GM19035 (cell line): ENCODE results near the gene SYNM.
"Not testable (repeated sequence)": the region's sequence is repeated elsewhere in the genome, so short reads cannot be mapped to it uniquely, and the experiment has no call there.

Source experiments
- ATAC-seq: cut with Tn5 transposase; IDR thresholded peaks from one replicate; pipeline ENCODE4 v1.9.1; 2021; ENCODE audit not compliant: unreplicated experiment

Gene SYNM, protein sequence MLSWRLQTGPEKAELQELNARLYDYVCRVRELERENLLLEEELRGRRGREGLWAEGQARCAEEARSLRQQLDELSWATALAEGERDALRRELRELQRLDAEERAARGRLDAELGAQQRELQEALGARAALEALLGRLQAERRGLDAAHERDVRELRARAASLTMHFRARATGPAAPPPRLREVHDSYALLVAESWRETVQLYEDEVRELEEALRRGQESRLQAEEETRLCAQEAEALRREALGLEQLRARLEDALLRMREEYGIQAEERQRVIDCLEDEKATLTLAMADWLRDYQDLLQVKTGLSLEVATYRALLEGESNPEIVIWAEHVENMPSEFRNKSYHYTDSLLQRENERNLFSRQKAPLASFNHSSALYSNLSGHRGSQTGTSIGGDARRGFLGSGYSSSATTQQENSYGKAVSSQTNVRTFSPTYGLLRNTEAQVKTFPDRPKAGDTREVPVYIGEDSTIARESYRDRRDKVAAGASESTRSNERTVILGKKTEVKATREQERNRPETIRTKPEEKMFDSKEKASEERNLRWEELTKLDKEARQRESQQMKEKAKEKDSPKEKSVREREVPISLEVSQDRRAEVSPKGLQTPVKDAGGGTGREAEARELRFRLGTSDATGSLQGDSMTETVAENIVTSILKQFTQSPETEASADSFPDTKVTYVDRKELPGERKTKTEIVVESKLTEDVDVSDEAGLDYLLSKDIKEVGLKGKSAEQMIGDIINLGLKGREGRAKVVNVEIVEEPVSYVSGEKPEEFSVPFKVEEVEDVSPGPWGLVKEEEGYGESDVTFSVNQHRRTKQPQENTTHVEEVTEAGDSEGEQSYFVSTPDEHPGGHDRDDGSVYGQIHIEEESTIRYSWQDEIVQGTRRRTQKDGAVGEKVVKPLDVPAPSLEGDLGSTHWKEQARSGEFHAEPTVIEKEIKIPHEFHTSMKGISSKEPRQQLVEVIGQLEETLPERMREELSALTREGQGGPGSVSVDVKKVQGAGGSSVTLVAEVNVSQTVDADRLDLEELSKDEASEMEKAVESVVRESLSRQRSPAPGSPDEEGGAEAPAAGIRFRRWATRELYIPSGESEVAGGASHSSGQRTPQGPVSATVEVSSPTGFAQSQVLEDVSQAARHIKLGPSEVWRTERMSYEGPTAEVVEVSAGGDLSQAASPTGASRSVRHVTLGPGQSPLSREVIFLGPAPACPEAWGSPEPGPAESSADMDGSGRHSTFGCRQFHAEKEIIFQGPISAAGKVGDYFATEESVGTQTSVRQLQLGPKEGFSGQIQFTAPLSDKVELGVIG (N-terminal part only)

GRCh38 chr15:99104788-99105513 is at the start of gene SYNM:
Gene SYNM (plus strand): TSS chr15:99105080. CDS start chr15:99105200, 120 bp downstream.
- ATAC-seq: peak; percentile 75

DNA sequence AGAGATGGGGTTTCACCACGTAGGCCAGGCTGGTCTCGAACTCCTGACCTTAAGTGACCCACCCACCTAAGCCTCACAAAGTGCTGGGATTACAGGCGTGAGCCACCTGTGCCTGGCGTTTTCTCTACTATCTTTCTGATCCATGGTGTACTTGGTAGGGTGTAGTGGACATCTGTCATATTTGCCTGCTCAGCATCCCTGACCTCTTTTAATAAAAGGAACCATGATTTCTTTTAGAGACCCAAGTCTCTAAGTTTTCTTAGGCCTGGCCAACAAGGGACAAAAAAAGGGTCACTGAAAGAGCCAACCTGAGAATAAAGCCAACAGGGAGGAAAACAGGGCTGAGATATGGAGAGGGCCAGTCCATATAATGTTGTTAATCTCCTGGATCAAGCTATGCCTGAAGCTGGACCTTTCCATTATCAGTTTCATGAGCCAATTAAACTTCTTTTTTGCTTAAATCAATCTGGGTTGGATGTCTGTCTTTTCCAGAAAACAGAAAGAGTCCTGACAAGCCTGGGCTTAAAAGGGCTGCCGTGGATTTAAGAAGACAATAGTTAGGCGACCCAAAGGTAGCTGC is 49.2 kb upstream of the SYNM start:
- no peak for ATAC-seq

DNA sequence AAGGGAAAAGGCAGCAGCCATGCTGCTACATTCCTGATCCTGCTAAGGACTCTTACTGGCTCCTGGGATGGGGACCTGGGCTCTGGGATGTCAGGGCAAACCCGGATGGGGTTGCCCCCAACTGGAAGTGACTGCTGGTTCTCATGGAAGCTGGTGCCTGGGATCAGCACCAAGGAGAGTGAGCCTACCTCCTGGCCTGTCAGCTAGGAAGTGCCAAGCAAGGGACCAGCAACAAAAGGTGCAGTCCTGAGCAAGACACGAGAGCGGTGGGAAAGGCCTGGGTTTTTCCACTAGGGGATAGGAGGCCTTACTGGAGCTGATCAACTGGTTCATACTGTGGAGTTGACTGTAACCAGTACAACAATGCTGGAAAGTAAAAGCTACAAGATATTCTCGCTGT is 47.9 kb upstream of the SYNM start:
- no peak for ATAC-seq

GRCh38 chr15:99057697-99058420 is 47.0 kb upstream of the SYNM start:
- no peak for ATAC-seq

- ATAC-seq: no peak
Measured at GRCh38 chr15:99058421-99058870, 46.4 kb upstream of the SYNM start.

DNA sequence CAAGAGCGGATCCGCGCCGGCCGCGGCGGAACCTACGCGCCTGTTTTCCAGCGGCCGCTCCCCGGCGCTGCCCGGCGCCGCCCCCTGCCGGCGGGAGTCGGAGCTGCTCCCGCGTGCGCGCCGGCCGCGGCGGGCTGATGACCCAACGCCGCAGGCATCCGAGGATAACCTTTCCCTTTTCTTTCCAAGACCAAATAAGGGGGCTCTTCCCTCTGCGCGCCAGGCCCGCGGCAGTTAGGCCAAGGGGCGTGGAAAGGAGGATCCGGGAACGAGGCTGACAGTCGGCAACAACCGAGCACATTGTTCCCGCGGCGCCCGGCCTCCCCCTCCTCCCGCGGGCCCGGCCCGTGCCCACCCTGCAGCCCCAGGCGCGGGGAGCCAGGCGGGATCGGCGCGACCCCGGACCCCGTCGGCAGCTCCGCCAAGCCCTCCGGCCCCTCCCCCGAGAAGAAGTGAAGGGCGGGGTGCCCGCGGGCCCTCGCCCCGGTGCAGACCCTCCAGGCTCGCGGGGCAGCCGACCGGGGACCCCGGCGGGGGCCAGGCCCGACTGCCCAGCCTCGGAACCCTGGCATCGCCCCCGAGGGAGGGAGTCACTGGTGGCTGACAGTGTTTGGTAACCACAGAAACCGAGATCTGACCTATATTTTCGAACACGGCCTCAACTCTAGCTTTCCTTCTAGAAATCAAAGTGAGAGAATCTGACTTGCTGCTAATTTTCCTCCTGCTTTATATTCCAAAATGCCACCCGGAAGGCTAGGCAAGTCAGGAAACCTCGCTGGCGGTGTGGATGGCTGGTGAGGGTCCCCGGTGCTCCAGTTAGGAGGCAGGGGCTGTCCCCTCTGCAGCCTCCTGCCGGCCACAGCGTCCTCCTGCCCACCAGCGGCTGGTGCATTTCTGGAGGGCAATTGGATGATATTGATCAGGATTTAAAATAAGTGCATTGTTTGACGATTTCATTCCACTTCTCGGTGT is 45.6 kb upstream of the SYNM start:
- peak; percentile 75 for ATAC-seq

GRCh38 chr15:99060186-99060585 is 44.7 kb upstream of the SYNM start:
- ATAC-seq: not testable (repeated sequence)

DNA sequence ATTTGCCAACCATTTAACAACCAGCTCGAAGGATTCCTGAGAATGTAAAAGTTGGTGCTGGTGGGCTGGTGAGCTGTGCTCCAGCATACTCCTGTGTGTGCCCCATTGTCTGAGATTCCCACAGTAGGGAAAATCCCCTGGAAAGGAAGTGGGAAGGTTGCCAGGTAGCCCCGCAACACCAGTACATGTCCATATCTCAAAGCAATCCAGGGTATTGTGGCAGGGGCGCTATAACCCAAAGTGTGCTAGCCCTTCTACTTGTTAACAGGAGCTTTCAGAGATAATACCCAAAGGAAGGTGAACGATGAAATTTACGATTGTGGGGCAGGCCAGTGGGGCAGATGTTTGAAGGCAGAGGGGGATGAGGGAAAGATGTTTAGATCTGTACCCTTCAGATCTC is 42.7 kb upstream of the SYNM start:
- ATAC-seq: no peak

- no peak for ATAC-seq
Measured at GRCh38 chr15:99068186-99068585, 36.7 kb upstream of the SYNM start.

GRCh38 chr15:99070208-99070607 is 34.7 kb upstream of the SYNM start:
- ATAC-seq: no peak

GRCh38 chr15:99071091-99071680 is 33.7 kb upstream of the SYNM start:
- ATAC-seq: no peak

GRCh38 chr15:99073008-99073717 is 31.7 kb upstream of the SYNM start:
- ATAC-seq: no peak

GRCh38 chr15:99074446-99074845 is 30.4 kb upstream of the SYNM start:
- no peak for ATAC-seq

DNA sequence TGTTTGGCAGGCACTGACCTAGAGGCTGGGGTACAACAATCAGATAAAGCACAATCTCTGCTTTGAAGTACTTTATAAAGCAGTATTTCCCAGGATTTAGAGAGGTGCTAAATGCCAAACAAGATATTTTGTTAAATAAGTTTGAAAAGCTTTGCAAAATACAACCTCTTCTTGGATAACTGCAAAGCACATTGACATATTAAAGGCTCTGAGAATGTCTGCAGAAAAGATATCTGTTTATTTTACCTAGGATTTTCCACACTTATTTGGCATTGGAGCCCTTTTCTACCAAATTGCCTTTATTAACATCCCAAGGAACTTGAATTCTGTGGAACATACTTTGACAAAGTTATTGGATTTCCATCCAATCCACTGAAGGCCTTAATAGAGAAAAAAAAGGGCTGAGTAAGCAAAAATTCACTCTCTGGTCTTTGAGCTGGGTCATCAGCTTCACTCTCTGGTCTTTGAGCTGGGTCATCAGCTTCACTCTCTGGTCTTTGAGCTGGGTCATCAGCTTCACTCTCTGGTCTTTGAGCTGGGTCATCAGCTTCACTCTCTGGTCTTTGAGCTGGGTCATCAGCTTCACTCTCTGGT is 29.7 kb upstream of the SYNM start:
- ATAC-seq: not testable (repeated sequence)

DNA sequence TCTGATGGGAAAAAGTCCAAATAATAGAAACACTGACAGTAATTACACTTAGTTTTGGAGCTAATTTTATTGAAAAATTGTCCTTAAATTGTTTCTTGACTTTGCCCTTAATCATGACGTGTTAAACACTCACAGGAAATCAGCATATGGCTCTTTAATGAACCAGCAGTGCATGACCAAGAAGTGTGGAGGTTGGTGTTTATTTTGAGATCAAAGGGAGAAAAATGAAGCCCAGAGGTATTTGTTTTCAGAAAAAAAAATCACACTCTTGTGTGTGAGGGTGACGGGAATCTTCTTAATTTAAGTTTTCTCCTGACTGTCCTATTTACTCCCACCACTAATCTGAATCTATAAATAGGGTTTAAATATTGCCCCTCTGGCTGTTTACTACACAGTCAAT is 28.8 kb upstream of the SYNM start:
- peak; percentile 20 for ATAC-seq

DNA sequence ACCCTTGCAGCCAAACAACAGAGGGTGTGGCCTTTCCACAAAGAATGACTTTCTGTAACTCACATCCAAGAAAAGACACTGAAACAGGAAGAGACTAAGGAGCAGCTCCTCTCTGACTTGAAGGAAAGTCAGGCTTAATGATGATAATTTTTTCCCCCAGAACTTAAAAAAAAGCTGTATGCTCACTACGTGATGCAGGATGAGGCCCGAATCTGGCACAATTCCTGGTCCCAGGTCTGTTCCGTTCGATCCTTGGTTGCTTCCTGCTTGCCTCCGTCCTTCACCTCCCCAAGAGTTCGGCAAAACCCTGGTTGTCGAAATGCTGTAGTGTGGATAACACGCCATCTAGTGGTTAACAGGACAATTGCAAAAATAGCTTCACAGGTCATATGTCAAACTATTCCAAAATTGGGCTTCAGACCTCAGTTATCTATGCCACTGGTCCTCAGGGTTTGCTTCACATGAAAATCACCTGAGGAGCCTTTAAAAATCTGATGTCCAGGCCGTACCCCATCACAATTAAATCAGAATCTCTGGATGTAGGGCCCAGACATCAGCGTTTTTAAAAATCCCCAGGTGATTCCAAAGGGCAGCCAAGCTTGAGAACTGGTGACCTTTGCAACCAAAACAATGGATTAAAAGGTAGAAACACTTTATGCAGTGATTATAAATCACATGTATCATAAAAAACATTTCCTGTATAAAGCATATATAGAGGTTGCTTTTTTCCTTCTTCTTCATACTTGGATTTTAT is 28.1 kb upstream of the SYNM start:
- ATAC-seq: peak; percentile 97
